SK-N-MC (cell line): ENCODE results near the gene SDK2.

ENCODE experiments used
- EZH2 ChIP-seq: fragments of 200-600 bp; sonication (generic); IDR thresholded peaks from one replicate; pipeline ENCODE4 v1.6.1; 2017; ENCODE audit warnings: antibody characterized with exemption
- POLR2AphosphoS5 ChIP-seq: IDR thresholded peaks from 2 replicates; pipeline ENCODE4 v1.6.1; 2012; ENCODE audit warnings: mild to moderate bottlenecking, low read depth, low read length, borderline replicate concordance

GRCh38 chr17:73300392-73300791, 343.9 kb downstream of the SDK2 start:
- TF ChIP-seq EZH2 (no peak), POLR2AphosphoS5 (no peak)
